H1 (cell line): ENCODE data around the gene PCP4L1. TPM values are rescaled to one million over a fixed set of nuclear protein-coding genes. Genes with fewer than 3 reads are reported as not detected.

Experiments
- E2F6 ChIP-seq: IDR thresholded peaks from 2 replicates; pipeline ENCODE4 v1.6.1; 2012; ENCODE audit warnings: inconsistent platforms
- FOSL1 ChIP-seq: IDR thresholded peaks from 2 replicates; pipeline ENCODE4 v1.6.1; 2011; ENCODE audit warnings: mild to moderate bottlenecking, low read depth, low read length, moderate library complexity; ENCODE audit not compliant: insufficient read depth
- RAD21 ChIP-seq, 2 experiments: IDR thresholded peaks in 1 of 2; conservative IDR thresholded peaks in 1 of 2; 2 replicates each; pipeline ENCODE4 v1.6.1; 2011; ENCODE audit warnings: low read depth in 2 of 2, low read length in 2 of 2, improper control_type of control experiment in 1 of 2, inconsistent platforms in 1 of 2, mild to moderate bottlenecking in 1 of 2, moderate library complexity in 1 of 2
- polyA plus RNA-seq, 7 experiments: library from polyadenylated mRNA; depleted of rRNA in 3 of 7; stranded (reverse) in 5 of 7; unstranded in 2 of 7; fragments of >200 nt in 5 of 7; fragments of 200-250 nt in 2 of 7; gene quantifications; 1 replicate in 5 of 7; 2 replicates in 1 of 7; 4 replicates in 1 of 7; pipeline versions ENCODE4 v1.2.1 to v1.2.3, GENCODE V29; 2011 to 2013; ENCODE audit warnings: missing spikeins in 2 of 7, mixed read lengths in 2 of 7
- total RNA-seq: library from RNA; stranded (reverse); fragmentation: NEBNext Ultra II Directional; extraction: Animal tissue kit (Norgen Biotek cat#: 25700); gene quantifications from 2 replicates; pipeline ENCODE4 v1.2.1, GENCODE V29; 2021
- TF ChIP-seq, protein P1 (sequence below), 3 experiments: IDR thresholded peaks; 1 replicate in 2 of 3; 2 replicates in 1 of 3; pipeline versions ENCODE4 v1.5.1 to v1.6.1; 2011; ENCODE audit warnings: low read length in 3 of 3, mild to moderate bottlenecking in 3 of 3, inconsistent platforms in 2 of 3, low read depth in 1 of 3, moderate library complexity in 1 of 3; ENCODE audit not compliant: insufficient read depth in 1 of 3; ENCODE audit errors: control extremely low read depth in 1 of 3

PCP4L1 gene
- total and polyA plus RNA-seq, 2 of the 8 experiments (the other 6 are each of a cell fraction or from before 2014, with no cell fraction given): 0.41 to 1.0 TPM

GRCh38 chr1:161225178-161225533 is 33.4 kb upstream of the PCP4L1 start (continued):
- TF ChIP-seq E2F6 (no peak), RAD21 (IDR thresholded peaks at IDR 0.05 in 1 of 2, conservative IDR thresholded peaks at IDR 0.05 in 1 of 2; ENCODE audit: low read depth in 2 of 2, low read length in 2 of 2) (no peak), FOSL1 (no peak)
- TF ChIP-seq, protein P1, sequence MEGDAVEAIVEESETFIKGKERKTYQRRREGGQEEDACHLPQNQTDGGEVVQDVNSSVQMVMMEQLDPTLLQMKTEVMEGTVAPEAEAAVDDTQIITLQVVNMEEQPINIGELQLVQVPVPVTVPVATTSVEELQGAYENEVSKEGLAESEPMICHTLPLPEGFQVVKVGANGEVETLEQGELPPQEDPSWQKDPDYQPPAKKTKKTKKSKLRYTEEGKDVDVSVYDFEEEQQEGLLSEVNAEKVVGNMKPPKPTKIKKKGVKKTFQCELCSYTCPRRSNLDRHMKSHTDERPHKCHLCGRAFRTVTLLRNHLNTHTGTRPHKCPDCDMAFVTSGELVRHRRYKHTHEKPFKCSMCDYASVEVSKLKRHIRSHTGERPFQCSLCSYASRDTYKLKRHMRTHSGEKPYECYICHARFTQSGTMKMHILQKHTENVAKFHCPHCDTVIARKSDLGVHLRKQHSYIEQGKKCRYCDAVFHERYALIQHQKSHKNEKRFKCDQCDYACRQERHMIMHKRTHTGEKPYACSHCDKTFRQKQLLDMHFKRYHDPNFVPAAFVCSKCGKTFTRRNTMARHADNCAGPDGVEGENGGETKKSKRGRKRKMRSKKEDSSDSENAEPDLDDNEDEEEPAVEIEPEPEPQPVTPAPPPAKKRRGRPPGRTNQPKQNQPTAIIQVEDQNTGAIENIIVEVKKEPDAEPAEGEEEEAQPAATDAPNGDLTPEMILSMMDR (IDR thresholded peaks at IDR 0.05; ENCODE audit: control extremely low read depth in 1 of 3, insufficient read depth in 1 of 3, low read depth in 1 of 3, low read length in 3 of 3): no peak
